Ishikawa (cell line): ENCODE data around the gene CHRNA1.

Source experiments
- CEBPB ChIP-seq: IDR thresholded peaks from 2 replicates; pipeline ENCODE4 v1.6.1; 2012
- NFIC ChIP-seq: IDR thresholded peaks from 2 replicates; pipeline ENCODE4 v1.6.1; 2012
- YY1 ChIP-seq: IDR thresholded peaks from 2 replicates; pipeline ENCODE4 v1.6.1; 2012; ENCODE audit warnings: low read depth
- TF ChIP-seq, protein P1 (sequence below): IDR thresholded peaks from 2 replicates; pipeline ENCODE4 v1.6.1; 2012; ENCODE audit warnings: low read depth, mild to moderate bottlenecking

DNA sequence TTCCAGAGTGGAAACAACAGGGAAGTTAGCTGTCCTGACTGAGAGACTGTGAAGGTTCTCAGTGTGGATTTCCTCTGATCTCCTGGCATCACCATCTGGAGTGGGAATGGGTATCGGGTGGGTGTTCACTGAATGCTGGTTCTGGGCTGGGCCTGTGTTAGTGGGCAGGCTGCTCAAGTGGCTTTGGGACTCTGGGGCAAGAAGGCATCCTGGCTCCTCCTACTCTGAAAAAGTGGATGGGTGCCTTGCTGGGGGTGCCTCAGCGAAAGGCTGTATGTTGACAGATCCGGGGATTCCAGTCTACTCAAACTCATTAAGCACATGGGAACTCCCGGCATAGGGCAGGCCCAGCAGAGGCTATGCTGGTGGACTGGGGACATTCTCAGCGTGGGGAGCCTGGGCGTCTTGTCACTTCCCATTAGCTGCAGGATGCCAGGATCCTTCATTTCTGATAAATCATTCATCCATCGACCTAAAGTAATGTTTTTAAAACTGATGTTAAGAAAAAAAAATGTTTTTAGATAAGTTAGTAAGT is 27.5 kb upstream of the CHRNA1 start:
- TF ChIP-seq, protein P1, sequence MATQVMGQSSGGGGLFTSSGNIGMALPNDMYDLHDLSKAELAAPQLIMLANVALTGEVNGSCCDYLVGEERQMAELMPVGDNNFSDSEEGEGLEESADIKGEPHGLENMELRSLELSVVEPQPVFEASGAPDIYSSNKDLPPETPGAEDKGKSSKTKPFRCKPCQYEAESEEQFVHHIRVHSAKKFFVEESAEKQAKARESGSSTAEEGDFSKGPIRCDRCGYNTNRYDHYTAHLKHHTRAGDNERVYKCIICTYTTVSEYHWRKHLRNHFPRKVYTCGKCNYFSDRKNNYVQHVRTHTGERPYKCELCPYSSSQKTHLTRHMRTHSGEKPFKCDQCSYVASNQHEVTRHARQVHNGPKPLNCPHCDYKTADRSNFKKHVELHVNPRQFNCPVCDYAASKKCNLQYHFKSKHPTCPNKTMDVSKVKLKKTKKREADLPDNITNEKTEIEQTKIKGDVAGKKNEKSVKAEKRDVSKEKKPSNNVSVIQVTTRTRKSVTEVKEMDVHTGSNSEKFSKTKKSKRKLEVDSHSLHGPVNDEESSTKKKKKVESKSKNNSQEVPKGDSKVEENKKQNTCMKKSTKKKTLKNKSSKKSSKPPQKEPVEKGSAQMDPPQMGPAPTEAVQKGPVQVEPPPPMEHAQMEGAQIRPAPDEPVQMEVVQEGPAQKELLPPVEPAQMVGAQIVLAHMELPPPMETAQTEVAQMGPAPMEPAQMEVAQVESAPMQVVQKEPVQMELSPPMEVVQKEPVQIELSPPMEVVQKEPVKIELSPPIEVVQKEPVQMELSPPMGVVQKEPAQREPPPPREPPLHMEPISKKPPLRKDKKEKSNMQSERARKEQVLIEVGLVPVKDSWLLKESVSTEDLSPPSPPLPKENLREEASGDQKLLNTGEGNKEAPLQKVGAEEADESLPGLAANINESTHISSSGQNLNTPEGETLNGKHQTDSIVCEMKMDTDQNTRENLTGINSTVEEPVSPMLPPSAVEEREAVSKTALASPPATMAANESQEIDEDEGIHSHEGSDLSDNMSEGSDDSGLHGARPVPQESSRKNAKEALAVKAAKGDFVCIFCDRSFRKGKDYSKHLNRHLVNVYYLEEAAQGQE: no peak
- TF ChIP-seq YY1 (no peak), CEBPB (no peak), NFIC (no peak)
